Tibial nerve (tissue), 4 donors: ENCODE results near the gene S100A1. TPM values are rescaled to one million over a fixed set of nuclear protein-coding genes. Genes with fewer than 3 reads are reported as not detected.
A peak's percentile ranks its signal among the peaks of the same experiment; 100 is the strongest.
"Not testable (repeated sequence)": the region's sequence is repeated elsewhere in the genome, so short reads cannot be mapped to it uniquely, and the experiment has no call there.

ENCODE experiments used
- DNase-seq, 2 donors: peaks; one replicate each; pipeline ENCODE4 v3.0.0-alpha.2; 2019; ENCODE audit warnings: low spot score in 2 of 2
- H3K27ac ChIP-seq, 4 donors: fragments of 200-600 bp; sonication (generic) in 3 of 4; one replicate each; pipeline ENCODE4 v1.5.1; 2017 to 2019; ENCODE audit warnings: mild to moderate bottlenecking in 1 of 4
- H3K27me3 ChIP-seq, 2 donors: fragments of 200-600 bp; sonication (generic) in 1 of 2; one replicate each; pipeline versions ENCODE4 v1.5.1 to v1.6.0; 2017 to 2019
- H3K36me3 ChIP-seq, 3 donors: fragments of 200-600 bp; sonication (generic); one replicate each; pipeline ENCODE4 v1.5.1; 2018 to 2019
- H3K4me1 ChIP-seq, 4 donors: fragments of 200-600 bp; sonication (generic) in 3 of 4; one replicate each; pipeline ENCODE4 v1.5.1; 2017 to 2019
- H3K4me3 ChIP-seq, 4 donors: fragments of 200-600 bp; sonication (generic) in 3 of 4; one replicate each; pipeline ENCODE4 v1.5.1; 2017 to 2019; ENCODE audit warnings: mild to moderate bottlenecking in 1 of 4, moderate library complexity in 1 of 4
- H3K9me3 ChIP-seq, 4 donors: fragments of 200-600 bp; sonication (generic) in 3 of 4; one replicate each; pipeline ENCODE4 v1.5.1; 2017 to 2019
- CTCF ChIP-seq, 5 experiments: fragments of 200-600 bp in 3 of 5; fragments of 450-650 bp in 2 of 5; sonication (generic) in 3 of 5; IDR thresholded peaks; one replicate each; pipeline ENCODE4 v1.5.1; 2016 to 2019; ENCODE audit warnings: antibody characterized with exemption in 5 of 5, mild to moderate bottlenecking in 3 of 5, moderate library complexity in 2 of 5
- EP300 ChIP-seq, 2 donors: sonication (generic); formaldehyde crosslinking; IDR thresholded peaks; one replicate each; pipeline ENCODE4 v1.6.1; 2017; ENCODE audit warnings: antibody characterized with exemption in 2 of 2, mild to moderate bottlenecking in 1 of 2
- POLR2A ChIP-seq, 2 donors: fragments of 450-650 bp; IDR thresholded peaks; one replicate each; pipeline ENCODE4 v1.6.1; 2017; ENCODE audit warnings: antibody characterized with exemption in 2 of 2, mild to moderate bottlenecking in 2 of 2, moderate library complexity in 2 of 2
- WGBS, 2 donors: methylation state at CpG; one replicate each; pipeline ENCODE4 v1.1.5; 2018; 5-methylcytosine and 5-hydroxymethylcytosine counted together
- total RNA-seq, 4 donors: library from RNA; depleted of rRNA; stranded (reverse); fragments of >200 nt; gene quantifications; one replicate each; pipeline ENCODE4 v1.1.0, GENCODE V29; 2016

Gene S100A1
- total RNA-seq, 4 donors from 2014 or later, result 41.4 to 102 (median 69.2) TPM

GRCh38 chr1:153636312-153636711 is 8.1 kb downstream of the S100A1 start:
- H3K36me3 ChIP-seq, result peaks cover 0 to 61% (median 20%) of the 10 kb centered on the region in 3 donors
- TF ChIP-seq POLR2A (IDR thresholded peaks at IDR 0.05), result no peak
- TF ChIP-seq EP300 (IDR thresholded peaks at IDR 0.05), result no peak
- no peak for TF ChIP-seq CTCF (IDR thresholded peaks at IDR 0.05)

GRCh38 chr1:153638261-153638660 is 10.0 kb downstream of the S100A1 start:
- Histone ChIP-seq H3K27me3 (no peaks in the 10 kb centered on the region), H3K4me3 (no peak overlapping the region), H3K9me3 (no peaks in the 10 kb centered on the region), H3K4me1 (peaks cover 0 to 64% (median 20%) of the 10 kb centered on the region in 4 donors), H3K36me3 (peaks cover 0 to 81% (median 32%) of the 10 kb centered on the region in 3 donors), H3K27ac (no peak overlapping the region)
- no peak for DNase-seq
- WGBS, 2 donors, result 82 to 88% methylated on average over 6 of the region's 6 CpGs
- TF ChIP-seq CTCF (IDR thresholded peaks at IDR 0.05) (no peak), POLR2A (IDR thresholded peaks at IDR 0.05) (no peak), EP300 (IDR thresholded peaks at IDR 0.05) (no peak)

More at GRCh38 chr1:153636312-153636711, 8.1 kb downstream of the S100A1 start:
- DNase-seq, result no peak
- no peaks in the 10 kb centered on the region for H3K9me3 ChIP-seq
- no peaks in the 10 kb centered on the region for H3K27me3 ChIP-seq
- peaks cover 0 to 57% (median 23%) of the 10 kb centered on the region in 4 donors for H3K4me1 ChIP-seq
- peak overlapping the region in 1 of 4 donors; percentile 18 for H3K27ac ChIP-seq
- 76 to 89% methylated on average over 9 of the region's 9 CpGs for WGBS, 2 donors
- H3K4me3 ChIP-seq, result no peak overlapping the region

- no peak overlapping the region for H3K27ac ChIP-seq
- H3K27me3 ChIP-seq, result no peaks in the 10 kb centered on the region
- H3K9me3 ChIP-seq, result no peaks in the 10 kb centered on the region
- peaks cover 0 to 91% (median 32%) of the 10 kb centered on the region in 3 donors for H3K36me3 ChIP-seq
- no peak overlapping the region for H3K4me3 ChIP-seq
- H3K4me1 ChIP-seq, result peaks cover 0 to 69% (median 19%) of the 10 kb centered on the region in 4 donors
- 77 to 87% methylated on average over 3 of the region's 3 CpGs for WGBS, 2 donors
- no peak for TF ChIP-seq CTCF (IDR thresholded peaks at IDR 0.05)
- TF ChIP-seq POLR2A (IDR thresholded peaks at IDR 0.05), result no peak
- DNase-seq, result no peak
Measured at GRCh38 chr1:153639280-153639679, 11.0 kb downstream of the S100A1 start.

DNA sequence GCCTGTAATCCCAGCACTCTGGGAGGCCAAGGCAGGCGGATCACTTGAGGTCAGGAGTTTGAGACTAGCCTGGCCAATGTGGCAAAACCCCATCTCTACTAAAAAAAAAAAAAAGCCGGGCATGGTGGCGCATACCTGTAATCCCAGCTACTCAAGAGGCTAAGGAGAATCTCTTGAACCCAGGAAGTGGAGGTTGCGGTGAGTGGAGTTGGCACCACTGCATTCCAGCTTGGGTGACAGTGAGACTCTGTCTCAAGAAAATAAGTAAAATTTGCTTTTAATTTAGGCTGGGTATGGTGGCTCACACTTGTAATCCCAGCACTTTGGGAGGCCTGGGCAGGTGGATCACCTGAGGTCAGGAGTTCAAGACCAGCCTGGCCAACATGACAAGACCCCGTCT is 12.0 kb downstream of the S100A1 start:
- H3K4me3 ChIP-seq, H3K27me3 ChIP-seq, H3K9me3 ChIP-seq, DNase-seq, H3K27ac ChIP-seq: not testable (repeated sequence)
- H3K36me3 ChIP-seq, result peaks cover 0 to 100% (median 32%) of the 10 kb centered on the region in 3 donors
- peaks cover 0 to 72% (median 14%) of the 10 kb centered on the region in 4 donors for H3K4me1 ChIP-seq
- WGBS, 2 donors, result 93 to 98% methylated on average over 4 to 5 of the region's 5 CpGs

GRCh38 chr1:153640861-153641260 is 12.6 kb downstream of the S100A1 start:
- 63 to 73% methylated on average over 6 of the region's 6 CpGs for WGBS, 2 donors
- TF ChIP-seq POLR2A (IDR thresholded peaks at IDR 0.05), result no peak
- TF ChIP-seq CTCF (IDR thresholded peaks at IDR 0.05), result no peak
- no peak for TF ChIP-seq EP300 (IDR thresholded peaks at IDR 0.05)
- H3K36me3 ChIP-seq, result peaks cover 0 to 100% (median 32%) of the 10 kb centered on the region in 3 donors
- H3K4me3 ChIP-seq, result no peak overlapping the region
- no peaks in the 10 kb centered on the region for H3K27me3 ChIP-seq
- H3K4me1 ChIP-seq, result peaks cover 0 to 66% (median 8%) of the 10 kb centered on the region in 4 donors
- no peaks in the 10 kb centered on the region for H3K9me3 ChIP-seq
- DNase-seq, result no peak
- H3K27ac ChIP-seq, result no peak overlapping the region

DNA sequence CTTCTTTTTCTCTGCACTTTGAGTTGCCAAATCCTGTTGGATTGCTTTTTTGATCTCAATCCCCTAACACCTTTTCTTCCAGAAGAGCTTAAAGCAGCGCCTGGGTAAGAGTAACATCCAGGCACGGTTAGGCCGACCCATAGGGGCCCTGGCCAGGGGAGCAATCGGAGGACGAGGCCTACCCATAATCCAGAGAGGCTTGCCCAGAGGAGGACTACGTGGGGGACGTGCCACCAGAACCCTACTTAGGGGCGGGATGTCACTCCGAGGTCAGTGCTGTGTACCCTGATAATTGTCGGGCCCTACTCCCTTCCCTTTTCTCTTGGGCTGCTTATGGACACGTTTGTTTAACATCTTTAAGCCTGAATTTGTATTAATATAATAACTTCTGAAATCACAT is 13.9 kb downstream of the S100A1 start:
- WGBS, 2 donors, result 81 to 86% methylated on average over 11 of the region's 11 CpGs
- H3K4me3 ChIP-seq, result no peak overlapping the region
- TF ChIP-seq EP300 (IDR thresholded peaks at IDR 0.05) (no peak), POLR2A (IDR thresholded peaks at IDR 0.05) (no peak), CTCF (IDR thresholded peaks at IDR 0.05) (no peak)
- no peaks in the 10 kb centered on the region for H3K9me3 ChIP-seq
- no peak for DNase-seq
- H3K27ac ChIP-seq, result no peak overlapping the region
- peaks cover 0 to 98% (median 31%) of the 10 kb centered on the region in 3 donors for H3K36me3 ChIP-seq
- H3K27me3 ChIP-seq, result no peaks in the 10 kb centered on the region
- peaks cover 0 to 63% (median 0%) of the 10 kb centered on the region in 4 donors for H3K4me1 ChIP-seq
